HepG2 (cell line): ENCODE data around the gene MICALL2. TPM values are rescaled to one million over a fixed set of nuclear protein-coding genes. Genes with fewer than 3 reads are reported as not detected.

Experiments
- ATAC-seq: fragments of 200-7000 bp; cut with Tn5 transposase; 3 replicates; pipeline ENCODE4 v1.9.1; 2020; ENCODE audit warnings: mild to moderate bottlenecking, moderate library complexity
- BruUV-seq: library from RNA; stranded (reverse); fragments of 400-500 nt; replicated peaks from 2 replicates; lab custom pipeline; 2021; lab: Mats Ljungman, UMichigan
- CTCF ChIA-PET: fragments of 300-600 bp; formaldehyde crosslinking; extraction: SDS; loops from one replicate; lab custom pipeline; 2021; ENCODE audit warnings: low total read pairs, inconsistent platforms, low intra/inter-chr PET ratio; lab: Yijun Ruan, JAX
- POLR2A ChIA-PET: fragments of 350-600 bp; sonication (Branson Sonifier 250); formaldehyde crosslinking; loops from one replicate; lab custom pipeline; 2020; ENCODE audit warnings: antibody characterized with exemption, inconsistent platforms; lab: Yijun Ruan, JAX
- DNase-seq: peaks from one replicate; pipeline ENCODE4 v3.0.0-alpha.2; 2015; ENCODE audit warnings: low spot score
- FAIRE-seq: peaks from 3 replicates; lab custom pipeline; 2011; peaks lifted over from hg19 to GRCh38; lab: Jason Lieb, UNC
- H2AFZ ChIP-seq: one replicate; pipeline ENCODE4 v1.6.1; 2011; ENCODE audit warnings: low read length, inconsistent platforms
- H3K27ac ChIP-seq: fragments of 300-600 bp; 3 replicates; pipeline ENCODE4 v1.8.0; 2011; ENCODE audit warnings: mixed run types, mild to moderate bottlenecking, mixed read lengths, low read length, inconsistent platforms; ENCODE audit not compliant: insufficient read depth; ENCODE audit errors: extremely low read length
- H3K27me3 ChIP-seq, 2 experiments: fragments of 200-600 bp in 1 of 2; 2 replicates in 1 of 2; 3 replicates in 1 of 2; pipeline versions ENCODE4 v1.6.0 to v1.8.0; 2011; ENCODE audit warnings: low read length in 2 of 2, mild to moderate bottlenecking in 2 of 2, moderate library complexity in 2 of 2, inconsistent platforms in 1 of 2; ENCODE audit not compliant: insufficient read depth in 2 of 2, control insufficient read depth in 1 of 2
- H3K36me3 ChIP-seq, 2 experiments: fragments of 200-600 bp in 1 of 2; replicated peaks in 1 of 2; 2 replicates in 1 of 2; 3 replicates in 1 of 2; pipeline versions ENCODE4 v1.5.1 to v1.8.0; 2011; ENCODE audit warnings: low read length in 2 of 2, inconsistent platforms in 1 of 2; ENCODE audit not compliant: insufficient read depth in 2 of 2, control insufficient read depth in 1 of 2
- H3K4me1 ChIP-seq: 2 replicates; pipeline ENCODE4 v1.5.1; 2012; ENCODE audit warnings: low read length, inconsistent platforms; ENCODE audit not compliant: insufficient read depth
- H3K4me2 ChIP-seq: 2 replicates; pipeline ENCODE4 v1.6.0; 2011; ENCODE audit warnings: low read depth, low read length, inconsistent platforms
- H3K4me3 ChIP-seq, 3 experiments: fragments of 200-600 bp in 1 of 3; sonication (generic), shearing (Covaris generic) in 1 of 3; replicated peaks in 1 of 3; 2 replicates each; pipeline ENCODE4 v1.5.1; 2011 to 2016; ENCODE audit warnings: low read length in 3 of 3, inconsistent platforms in 2 of 3, low read depth in 2 of 3, mild to moderate bottlenecking in 2 of 3, control low read depth in 1 of 3, mixed read lengths in 1 of 3; ENCODE audit not compliant: insufficient read depth in 1 of 3
- H3K79me2 ChIP-seq: one replicate; pipeline ENCODE4 v1.6.1; 2011; ENCODE audit warnings: low read length, inconsistent platforms; ENCODE audit not compliant: insufficient read depth
- H3K9ac ChIP-seq: 2 replicates; pipeline ENCODE4 v1.6.0; 2011; ENCODE audit warnings: mild to moderate bottlenecking, low read depth, low read length, inconsistent platforms; ENCODE audit not compliant: insufficient read depth
- H3K9me3 ChIP-seq: 2 replicates; pipeline ENCODE4 v1.5.1; 2012; ENCODE audit warnings: mild to moderate bottlenecking, low read length
- H4K20me1 ChIP-seq: 2 replicates; pipeline ENCODE4 v1.6.0; 2011; ENCODE audit warnings: inconsistent platforms, mild to moderate bottlenecking, low read length, moderate library complexity; ENCODE audit not compliant: insufficient read depth
- AGO2 ChIP-seq: fragments of 200-400 bp; formaldehyde crosslinking; optimal IDR thresholded peaks from 2 replicates; pipeline ENCODE3; 2017; ENCODE audit warnings: mild to moderate bottlenecking, low read depth, low read length, moderate library complexity
- CHD2 ChIP-seq: IDR thresholded peaks from 2 replicates; pipeline ENCODE4 v1.6.1; 2011; ENCODE audit warnings: low read depth, low read length, improper control_type of control experiment
- ZNF234 ChIP-seq: sonication (generic); formaldehyde crosslinking; conservative IDR thresholded peaks from 2 replicates; pipeline ENCODE4 v1.5.1; 2020; ENCODE audit warnings: mild to moderate bottlenecking, missing genetic modification reagents
- ZNF3 ChIP-seq: IDR thresholded peaks from 2 replicates; pipeline ENCODE4 v1.7.0; 2017; ENCODE audit warnings: inconsistent platforms
- ZNF329 ChIP-seq: sonication (generic); formaldehyde crosslinking; IDR thresholded peaks from 2 replicates; pipeline ENCODE4 v1.9.0; 2021; ENCODE audit warnings: low read depth, mild to moderate bottlenecking, missing genetic modification reagents
- ZNF644 ChIP-seq: IDR thresholded peaks from 2 replicates; pipeline ENCODE4 v1.6.1; 2016; ENCODE audit warnings: low read depth
- ZNF75D ChIP-seq: sonication (generic); formaldehyde crosslinking; IDR thresholded peaks from 2 replicates; pipeline ENCODE4 v1.8.1; 2023; ENCODE audit warnings: missing genetic modification reagents, mild to moderate bottlenecking, borderline replicate concordance
- WGBS: methylation state at CpG from one replicate; pipeline ENCODE4 v1.1.6; 2017; ENCODE audit warnings: low lambda C conversion rate; 5-methylcytosine and 5-hydroxymethylcytosine counted together
- in situ Hi-C: cut with HindIII; loops from 2 replicates; pipeline ENCODE4 v1.10.0; 2017; ENCODE audit warnings: low pct_unique_long_range_greater_than_20kb; ENCODE audit not compliant: extremely low pct_ligation_motif_present
- intact Hi-C: fragments of 100-400 bp; cut with micrococcal nuclease; formaldehyde crosslinking; loops from one replicate; pipeline ENCODE4 v1.10.0; 2022; ENCODE audit not compliant: unreplicated experiment
- polyA plus RNA-seq, 8 experiments: library from polyadenylated mRNA; depleted of rRNA in 3 of 8; stranded (reverse) in 7 of 8; unstranded in 1 of 8; fragments of >200 nt; fragmentation: Illumina TruSeq in 4 of 8; extraction: Trizol in 4 of 8; gene quantifications; 2 replicates each; pipeline versions ENCODE4 v1.2.1 to v1.2.3, GENCODE V29; 2011 to 2016; ENCODE audit warnings: low read depth in 4 of 8, missing spikeins in 1 of 8, mixed read lengths in 1 of 8; ENCODE audit not compliant: insufficient read depth in 1 of 8
- total RNA-seq, 5 experiments: library from RNA; depleted of rRNA; stranded (reverse); fragments of >200 nt; fragmentation: Illumina TruSeq; extraction: Trizol; gene quantifications; 2 replicates each; pipeline ENCODE4 v1.2.3, GENCODE V29; 2016; ENCODE audit warnings: low read depth in 1 of 5

The MICALL2 gene
- total and polyA plus RNA-seq, 2 of the 13 experiments (the other 11 are each of a cell fraction or from before 2014, with no cell fraction given): 5.8 to 12.4 TPM

DNA sequence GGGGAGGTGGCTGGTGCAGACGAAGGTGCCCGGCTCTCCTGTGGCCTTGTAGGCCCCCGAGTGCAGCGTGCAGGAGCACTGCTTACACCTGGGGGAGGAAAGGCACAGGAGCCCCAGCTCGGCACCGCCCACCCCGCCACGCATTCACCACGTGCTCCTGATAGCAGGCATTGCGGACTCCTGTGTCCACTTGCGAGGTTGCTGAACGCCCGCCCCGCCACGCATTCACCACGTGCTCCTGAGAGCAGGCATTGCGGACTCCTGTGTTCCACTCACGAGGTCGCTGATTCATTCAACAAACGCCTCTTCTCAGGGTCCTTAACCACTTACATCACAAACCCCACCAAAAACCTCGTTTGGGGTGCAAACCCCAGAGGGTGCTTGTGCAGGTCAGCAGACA lies 13.9 kb downstream of the MICALL2 start:
- Histone ChIP-seq H3K9me3 (no peaks in the 10 kb centered on the region), H3K79me2 (no peaks in the 10 kb centered on the region), H3K27ac (no peak overlapping the region), H3K36me3 (no peaks in the 10 kb centered on the region; a peak in 2 of 5 replicates), H3K4me2 (no peak overlapping the region), H4K20me1 (no peaks in the 10 kb centered on the region), H3K4me1 (no peaks in the 10 kb centered on the region), H3K9ac (no peak overlapping the region), H3K27me3 (no peaks in the 10 kb centered on the region; a peak in 1 of 5 replicates), H2AFZ (no peak overlapping the region), H3K4me3 (no peak overlapping the region)
- DNase-seq (no peak), FAIRE-seq (no peak), ATAC-seq (no peak)
- in situ Hi-C loops (no loop called here), intact Hi-C loops (no loop called here)
- no TSS peak for BruUV-seq
- ChIA-PET CTCF (no interaction called here), POLR2A (no interaction called here)
- TF ChIP-seq ZNF329 (CRISPR knock-in tag) (no peak), ZNF75D (CRISPR knock-in tag) (no peak), ZNF644 (CRISPR knock-in tag) (no peak), AGO2 (peak; percentile 8), ZNF3 (CRISPR knock-in tag) (peak; percentile 42; the same call in 1 of the 2 replicates)
- 87% methylated on average over 10 of the region's 21 CpGs for WGBS

GRCh38 chr7:1444925-1445322 lies 14.3 kb downstream of the MICALL2 start:
- no peak overlapping the region for H3K4me2 ChIP-seq
- ChIA-PET POLR2A (no interaction called here), CTCF (no interaction called here)
- ATAC-seq (no peak), FAIRE-seq (no peak), DNase-seq (no peak)
- no peak overlapping the region for H3K4me3 ChIP-seq
- no peaks in the 10 kb centered on the region; a peak in 1 of 5 replicates for H3K27me3 ChIP-seq
- H2AFZ ChIP-seq: no peak overlapping the region
- 78% methylated on average over 12 of the region's 24 CpGs for WGBS
- TF ChIP-seq ZNF234 (CRISPR knock-in tag): no peak
- no peak for TF ChIP-seq CHD2
- TF ChIP-seq AGO2: peak; percentile 6
- H4K20me1 ChIP-seq: no peaks in the 10 kb centered on the region
- no peak overlapping the region for H3K9ac ChIP-seq
- H3K79me2 ChIP-seq: no peaks in the 10 kb centered on the region
- H3K36me3 ChIP-seq: no peaks in the 10 kb centered on the region; a peak in 2 of 5 replicates
- intact Hi-C loops (no loop called here), in situ Hi-C loops (no loop called here)
- H3K9me3 ChIP-seq: no peaks in the 10 kb centered on the region
- no peak overlapping the region for H3K27ac ChIP-seq
- no TSS peak for BruUV-seq
- H3K4me1 ChIP-seq: no peaks in the 10 kb centered on the region
